ENCODE results near the gene CRTC3. TPM values are rescaled to one million over a fixed set of nuclear protein-coding genes. Genes with fewer than 3 reads are reported as not detected.

Gene CRTC3
- total RNA-seq (2021) (34.6 and 35.3 TPM in 2 replicates), Bru-seq, nascent RNA (percentile 76 among the genes with signal in this experiment), BruChase-seq, experiment 1, labeled RNA remaining after a 2-hour chase (percentile 75 among the genes with signal in this experiment), BruChase-seq, experiment 2, labeled RNA remaining after a 6-hour chase (percentile 78 among the genes with signal in this experiment)
- long read RNA-seq, full-length matches to known transcripts, result 5 of 22 reads
- long read RNA-seq, partial matches to known transcripts, result 6 of 22 reads
- long read RNA-seq, other reads (novel, unspliced or antisense), result 11 of 22 reads

- no TSS peak for BruUV-seq (replicated peaks)
- ChIA-PET CTCF (no interaction called here), POLR2A (ENCODE audit: low non-redundant PET) (no interaction called here)
- intact Hi-C loops (cut with micrococcal nuclease; ENCODE audit: unreplicated experiment), result loop anchor here (5.0 kb wide), 1 partner anchor 63 kb away; no protein-coding TSS in a partner anchor
- peaks cover 11% of the 10 kb centered on the region for H3K4me1 ChIP-seq (ENCODE audit: insufficient read depth, low read length, poor library complexity, severe bottlenecking)
- TF ChIP-seq CTCF (conservative IDR thresholded peaks at IDR 0.05; ENCODE audit: low read depth, low read length) (no peak; the same call in 1 of the 2 replicates), EZH2 (IDR thresholded peaks at IDR 0.05; ENCODE audit: borderline replicate concordance, low read depth, low read length, poor library complexity, severe bottlenecking) (no peak)
- H3K36me3 ChIP-seq (ENCODE audit: insufficient read depth, low read length, poor library complexity, severe bottlenecking), result no peaks in the 10 kb centered on the region
- peak within 1 kb of the TSS; percentile 80 for H3K27ac ChIP-seq (ENCODE audit: low read depth, low read length, poor library complexity, severe bottlenecking)
- peak; percentile 69 for DNase-seq (ENCODE audit: low spot score)
- H3K27me3 ChIP-seq (replicated peaks; ENCODE audit: insufficient read depth, low read depth, low read length, poor library complexity), result no peaks in the 10 kb centered on the region
- H3K4me3 ChIP-seq (ENCODE audit: low read depth, low read length, poor library complexity, severe bottlenecking), result peak within 1 kb of the TSS; percentile 83
- no peaks in the 10 kb centered on the region for H3K9me3 ChIP-seq (ENCODE audit: low read depth, low read length, poor library complexity, severe bottlenecking)
These were observed at the start of gene CRTC3 for GRCh38 chr15:90529371-90530249. CRTC3 (plus strand) TSS chr15:90529923; CDS start chr15:90530072, 149 bp downstream.

- Histone ChIP-seq H3K4me1 (ENCODE audit: insufficient read depth, low read length, poor library complexity, severe bottlenecking) (peaks cover 3% of the 10 kb centered on the region), H3K4me3 (ENCODE audit: low read depth, low read length, poor library complexity, severe bottlenecking) (no peak overlapping the region), H3K27me3 (replicated peaks; ENCODE audit: insufficient read depth, low read depth, low read length, poor library complexity) (no peaks in the 10 kb centered on the region), H3K27ac (ENCODE audit: low read depth, low read length, poor library complexity, severe bottlenecking) (no peak overlapping the region), H3K36me3 (ENCODE audit: insufficient read depth, low read length, poor library complexity, severe bottlenecking) (peaks cover 61% of the 10 kb centered on the region), H3K9me3 (ENCODE audit: low read depth, low read length, poor library complexity, severe bottlenecking) (no peaks in the 10 kb centered on the region)
- intact Hi-C loops (cut with micrococcal nuclease; ENCODE audit: unreplicated experiment), result no loop called here
- DNase-seq (ENCODE audit: low spot score), result no peak
- POLR2A ChIA-PET (ENCODE audit: low non-redundant PET), result no interaction called here
- BruUV-seq (replicated peaks), result no TSS peak
- no peak for TF ChIP-seq EZH2 (IDR thresholded peaks at IDR 0.05; ENCODE audit: borderline replicate concordance, low read depth, low read length, poor library complexity, severe bottlenecking)
- no peak for TF ChIP-seq CTCF (conservative IDR thresholded peaks at IDR 0.05; ENCODE audit: low read depth, low read length)
- CTCF ChIA-PET, result interaction anchor here (0.5 to 2.7 kb wide), 4 partner anchors 22 to 423 kb away, joined by 4 to 17 read pairs (median 12); no protein-coding TSS in a partner anchor
These were observed 48.7 kb upstream of the CRTC3 start for GRCh38 chr15:90481023-90481422.

GRCh38 chr15:90482124-90483011, 47.4 kb upstream of the CRTC3 start:
- Histone ChIP-seq H3K27ac (ENCODE audit: low read depth, low read length, poor library complexity, severe bottlenecking) (no peak overlapping the region), H3K4me1 (ENCODE audit: insufficient read depth, low read length, poor library complexity, severe bottlenecking) (peaks cover 3% of the 10 kb centered on the region), H3K27me3 (replicated peaks; ENCODE audit: insufficient read depth, low read depth, low read length, poor library complexity) (no peaks in the 10 kb centered on the region), H3K36me3 (ENCODE audit: insufficient read depth, low read length, poor library complexity, severe bottlenecking) (peaks cover 58% of the 10 kb centered on the region), H3K9me3 (ENCODE audit: low read depth, low read length, poor library complexity, severe bottlenecking) (no peaks in the 10 kb centered on the region), H3K4me3 (ENCODE audit: low read depth, low read length, poor library complexity, severe bottlenecking) (no peak overlapping the region)
- CTCF ChIA-PET, result interaction anchor here (1.0 to 2.7 kb wide), 3 partner anchors 120 to 189 kb away, joined by 3 to 17 read pairs (median 11); no protein-coding TSS in a partner anchor
- intact Hi-C loops (cut with micrococcal nuclease; ENCODE audit: unreplicated experiment), result loop anchor here (1.0 kb wide), 2 partner anchors 120 to 162 kb away; no protein-coding TSS in a partner anchor
- POLR2A ChIA-PET (ENCODE audit: low non-redundant PET), result no interaction called here
- TF ChIP-seq CTCF (conservative IDR thresholded peaks at IDR 0.05; ENCODE audit: low read depth, low read length) (peak; percentile 80), EZH2 (IDR thresholded peaks at IDR 0.05; ENCODE audit: borderline replicate concordance, low read depth, low read length, poor library complexity, severe bottlenecking) (no peak)
- peak; percentile 67 for DNase-seq (ENCODE audit: low spot score)
- BruUV-seq (replicated peaks), result no TSS peak

Measured in A673 (cell line).